T-helper 2 cell treated with Interferon-gamma antibody and Interleukin-4, amounts not matched to agents 100 ng/mL and 5 ng/mL, for 36 hours (primary cell): Measurements from ENCODE around the gene SIRT2. TPM values are rescaled to one million over a fixed set of nuclear protein-coding genes. Genes with fewer than 3 reads are reported as not detected.
"Not testable (repeated sequence)": the region's sequence is repeated elsewhere in the genome, so short reads cannot be mapped to it uniquely, and the experiment has no call there.

Experiments
- intact Hi-C: fragments of 100-400 bp; cut with micrococcal nuclease; formaldehyde crosslinking; loops from one replicate; pipeline ENCODE4 v1.15.1; 2023
- total RNA-seq: library from RNA; stranded (reverse); gene quantifications from 2 replicates; pipeline ENCODE4 v1.2.3, GENCODE V29; 2022

The SIRT2 gene
- total RNA-seq, 1 donor from 2014 or later: 42.2 TPM

- intact Hi-C loops: no loop called here
These were observed 798 bp upstream of the SIRT2 start for GRCh38 chr19:38900202-38900629.

DNA sequence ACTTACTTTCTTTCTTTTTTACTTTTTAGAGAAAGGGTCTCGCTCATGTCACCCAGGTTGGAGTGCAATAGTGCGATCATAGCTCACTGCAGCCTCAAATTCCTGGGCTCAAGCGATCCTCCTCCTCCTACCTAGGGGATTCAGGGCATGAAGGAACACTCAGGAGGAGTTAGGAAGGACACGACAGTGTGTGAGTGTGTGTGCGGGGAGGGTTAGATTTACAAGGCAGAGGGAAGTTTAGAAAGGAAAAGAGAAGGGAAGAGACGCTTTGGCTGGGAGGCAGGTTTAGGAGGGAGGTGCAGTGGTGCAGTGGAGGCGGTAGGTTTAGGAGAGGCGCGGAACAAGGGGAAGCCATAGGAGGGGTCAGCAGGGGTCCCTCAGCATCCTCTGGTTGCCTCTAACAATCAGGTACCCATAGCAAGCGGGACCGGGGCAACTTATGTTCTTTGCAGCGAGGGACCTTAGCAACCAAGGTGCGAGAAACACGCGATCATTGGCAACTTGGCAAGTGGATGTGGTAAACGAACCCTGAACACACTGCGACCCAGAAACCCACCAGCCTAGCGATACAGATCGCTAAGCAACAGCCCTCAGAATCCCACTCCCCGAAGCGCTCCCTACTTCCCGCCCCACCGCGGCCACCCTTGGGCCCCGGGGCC lies 501 bp downstream of the SIRT2 start:
- intact Hi-C loops: loop anchor here (1.0 to 2.0 kb wide), 7 partner anchors 21 to 496 kb away; partner anchors contain the start of genes ACTN4, ECH1, FAM98C and MRPS12

GRCh38 chr19:38894968-38895367 lies 4.5 kb downstream of the SIRT2 start:
- intact Hi-C loops: no loop called here

DNA sequence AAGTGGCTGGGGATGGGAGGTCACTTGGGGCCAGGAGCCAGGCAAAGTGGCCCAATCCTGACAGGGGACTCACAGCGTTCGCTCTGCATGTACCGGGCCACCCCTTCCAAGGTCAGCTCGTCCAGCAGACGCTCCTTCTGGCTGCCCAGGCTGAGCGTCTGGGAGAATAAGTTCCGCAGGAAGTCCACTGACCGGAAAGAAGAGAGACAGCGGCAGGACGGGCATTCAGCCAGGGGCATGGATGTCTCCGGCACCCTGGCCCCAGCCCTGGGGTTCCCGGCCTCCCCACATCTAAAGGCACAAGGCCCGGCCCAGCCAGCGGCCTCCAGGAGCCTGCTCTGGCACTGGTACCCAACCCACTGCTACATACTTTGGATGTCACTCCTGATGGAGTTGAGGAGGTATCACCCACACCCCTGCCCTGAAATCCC lies 6.1 kb downstream of the SIRT2 start:
- intact Hi-C loops: no loop called here

DNA sequence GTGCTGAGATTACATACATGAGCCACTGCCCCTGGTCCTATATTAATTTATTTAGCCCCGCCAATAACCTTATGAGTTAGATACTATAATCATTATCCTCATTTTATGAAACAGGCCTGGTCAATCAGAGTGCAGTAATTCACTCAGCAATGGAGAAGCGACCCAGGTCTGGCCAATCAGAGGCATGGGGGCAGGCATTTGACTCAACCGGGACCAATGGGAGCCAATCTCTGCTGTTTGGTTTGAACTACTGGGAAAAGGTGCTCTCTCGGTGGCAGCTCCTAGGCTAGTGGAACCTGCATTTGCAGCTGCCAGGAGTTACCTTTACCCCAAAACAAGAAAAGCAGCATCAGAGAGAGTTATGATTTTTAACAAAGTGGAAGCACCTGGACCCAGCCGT lies 6.6 kb downstream of the SIRT2 start:
- intact Hi-C loops: no loop called here

GRCh38 chr19:38891771-38892170 lies 7.6 kb downstream of the SIRT2 start:
- intact Hi-C loops: no loop called here

GRCh38 chr19:38890686-38891085 lies 8.7 kb downstream of the SIRT2 start:
- intact Hi-C loops: no loop called here

DNA sequence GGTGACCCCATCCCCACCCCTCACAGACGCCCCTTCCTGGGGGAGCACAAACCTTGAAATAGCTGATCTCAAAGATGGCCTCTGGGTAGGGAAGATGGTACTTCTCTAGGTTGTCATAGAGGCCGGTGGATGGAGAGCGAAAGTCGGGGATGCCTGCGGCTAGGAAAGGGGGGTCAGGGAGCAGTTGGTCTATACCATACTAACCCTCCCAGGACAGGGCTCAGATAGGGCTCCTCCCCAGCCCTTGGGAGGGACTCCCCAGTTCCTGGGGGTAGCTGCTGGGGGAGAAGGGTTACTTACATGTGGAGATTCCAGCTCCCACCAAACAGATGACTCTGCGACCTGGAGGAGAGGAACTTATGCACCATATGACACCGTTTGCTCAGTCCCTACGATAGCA lies 9.6 kb downstream of the SIRT2 start:
- intact Hi-C loops: no loop called here

- intact Hi-C loops: no loop called here
These were observed 10.5 kb downstream of the SIRT2 start for GRCh38 chr19:38888876-38889275.

DNA sequence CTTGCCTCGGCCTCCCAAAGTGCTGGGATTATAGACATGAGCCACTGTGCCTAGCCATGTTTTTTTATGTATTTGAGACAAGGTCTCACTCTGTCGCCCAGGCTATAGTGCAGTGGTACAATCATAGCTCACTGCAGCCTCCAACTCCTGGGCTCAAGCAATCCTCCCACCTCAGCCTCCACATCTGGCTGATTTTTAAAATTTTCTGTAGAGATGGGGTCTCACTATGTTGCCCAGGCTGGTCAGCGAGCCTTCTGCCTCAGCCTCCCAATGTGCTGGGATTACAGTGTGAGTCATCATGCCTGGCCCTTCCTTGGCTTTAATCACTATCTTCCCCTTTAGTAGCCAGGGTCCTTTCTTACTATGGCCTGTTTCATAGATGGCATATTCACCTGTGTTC lies 14.7 kb downstream of the SIRT2 start:
- intact Hi-C loops: not testable (repeated sequence)

GRCh38 chr19:38883286-38883685 lies 16.1 kb downstream of the SIRT2 start:
- intact Hi-C loops: no loop called here

- intact Hi-C loops: no loop called here
These were observed 18.4 kb downstream of the SIRT2 start for GRCh38 chr19:38880882-38881609.

DNA sequence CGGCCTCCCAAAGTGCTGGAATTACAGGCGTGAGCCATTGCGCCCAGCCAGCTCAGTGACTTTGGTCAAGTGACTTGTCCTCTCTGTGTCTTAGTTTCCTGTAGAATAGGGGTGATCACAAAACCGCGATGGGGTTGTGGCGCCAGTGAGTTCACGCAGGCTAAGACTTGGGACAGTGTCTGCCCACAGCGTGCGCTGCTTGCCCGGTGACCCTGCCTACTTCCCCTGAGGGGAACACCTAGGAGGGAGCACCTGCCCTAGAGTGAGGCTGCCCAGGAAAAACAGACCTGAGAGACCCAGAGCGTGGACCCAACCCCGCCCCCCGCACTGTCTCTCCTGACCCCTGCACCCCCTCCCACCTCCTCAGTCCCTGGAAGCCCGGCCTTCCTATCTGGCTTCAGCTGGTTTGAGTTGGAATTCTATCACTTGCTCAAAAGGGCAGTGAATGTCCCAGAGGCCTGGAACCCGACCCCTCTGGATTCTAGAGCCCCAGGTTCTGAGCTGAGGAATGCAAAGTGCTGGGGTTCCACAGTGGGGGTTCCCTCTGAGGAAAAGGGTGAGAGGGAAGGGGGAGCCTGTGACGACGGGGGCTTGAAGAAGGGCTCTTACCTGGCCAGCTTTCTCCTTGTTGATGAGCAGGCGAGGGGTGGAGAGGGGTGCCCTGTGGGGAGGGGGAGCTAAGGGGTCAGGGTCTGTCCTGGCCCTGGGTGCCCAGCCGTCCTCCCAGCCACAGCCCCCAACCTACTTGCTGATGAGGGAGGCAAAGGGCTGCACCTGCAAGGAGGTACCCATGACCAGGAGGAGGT lies 19.1 kb downstream of the SIRT2 start:
- intact Hi-C loops: no loop called here

DNA sequence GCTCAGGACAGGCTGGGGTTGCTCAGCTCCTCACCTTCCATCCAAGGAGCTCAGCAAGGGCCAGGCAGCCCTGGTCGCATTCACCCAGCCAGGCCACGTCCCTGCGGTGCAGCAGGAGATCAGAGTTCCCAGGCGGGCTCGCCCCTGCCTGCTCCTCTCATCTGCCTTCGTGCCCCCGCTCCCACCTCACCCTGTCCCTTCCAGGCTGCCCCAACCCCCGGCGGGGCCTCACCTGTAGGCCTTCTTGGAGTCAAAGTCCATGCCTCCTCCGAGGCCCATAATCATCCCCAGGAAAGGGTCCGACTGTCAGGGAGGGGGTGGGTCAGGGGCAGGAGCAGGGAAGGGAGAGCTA lies 20.0 kb downstream of the SIRT2 start:
- intact Hi-C loops: loop anchor here (2.0 kb wide), 2 partner anchors 47 to 51 kb away; partner anchors contain the start of genes MRPS12 and SARS2

DNA sequence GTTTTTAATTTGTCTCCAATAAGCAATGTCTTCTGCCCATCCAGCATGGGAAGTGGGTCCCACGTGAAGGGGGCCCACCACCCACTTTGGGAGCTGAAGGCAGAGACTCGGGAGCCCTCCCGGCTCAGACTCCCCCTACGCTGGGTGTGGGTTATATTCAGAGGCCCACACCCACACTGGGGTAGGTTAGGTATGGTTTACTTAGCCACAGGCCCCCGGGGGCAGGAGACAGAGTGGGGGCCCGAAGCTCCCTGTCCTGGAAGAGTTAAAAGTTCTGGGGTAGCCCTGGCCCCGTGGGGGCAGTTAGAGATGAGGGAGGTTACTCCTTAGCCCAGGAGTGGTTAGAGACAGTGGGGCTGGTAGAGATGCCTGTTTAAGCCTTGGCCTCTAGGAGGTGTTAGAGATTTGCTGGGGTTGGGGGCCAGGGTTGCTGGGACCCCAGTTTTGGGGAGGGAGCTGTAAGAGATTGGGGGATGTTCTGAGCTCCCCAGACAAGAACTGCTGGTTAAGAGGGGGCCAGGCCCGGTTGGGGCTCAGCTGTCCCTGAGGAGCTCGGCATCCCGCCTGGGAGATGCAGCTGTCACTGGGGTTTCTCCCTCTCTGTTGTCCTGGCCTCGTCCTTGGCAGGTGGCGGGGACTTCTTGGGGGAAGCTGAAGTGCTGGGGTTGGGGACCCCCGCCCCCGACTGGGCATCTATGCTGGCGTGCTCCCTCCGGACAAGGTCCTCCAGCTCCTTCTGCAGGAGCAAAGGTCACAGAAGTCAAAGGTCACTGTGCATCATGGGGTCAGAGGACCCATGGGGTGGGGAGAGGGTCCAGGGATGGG lies 20.6 kb downstream of the SIRT2 start:
- intact Hi-C loops: loop anchor here (1.0 to 2.0 kb wide), 4 partner anchors 21 to 52 kb away; partner anchors contain the start of genes MRPS12, NFKBIB, SARS2 and SIRT2

- intact Hi-C loops: loop anchor here (1.0 to 2.0 kb wide), 4 partner anchors 21 to 53 kb away; partner anchors contain the start of genes MRPS12, NFKBIB, SARS2 and SIRT2
These were observed 21.4 kb downstream of the SIRT2 start, which contains the start of gene RINL for GRCh38 chr19:38877781-38878574. Gene RINL (minus strand): TSS chr19:38878275. CDS start chr19:38876742, 1,533 bp downstream.

DNA sequence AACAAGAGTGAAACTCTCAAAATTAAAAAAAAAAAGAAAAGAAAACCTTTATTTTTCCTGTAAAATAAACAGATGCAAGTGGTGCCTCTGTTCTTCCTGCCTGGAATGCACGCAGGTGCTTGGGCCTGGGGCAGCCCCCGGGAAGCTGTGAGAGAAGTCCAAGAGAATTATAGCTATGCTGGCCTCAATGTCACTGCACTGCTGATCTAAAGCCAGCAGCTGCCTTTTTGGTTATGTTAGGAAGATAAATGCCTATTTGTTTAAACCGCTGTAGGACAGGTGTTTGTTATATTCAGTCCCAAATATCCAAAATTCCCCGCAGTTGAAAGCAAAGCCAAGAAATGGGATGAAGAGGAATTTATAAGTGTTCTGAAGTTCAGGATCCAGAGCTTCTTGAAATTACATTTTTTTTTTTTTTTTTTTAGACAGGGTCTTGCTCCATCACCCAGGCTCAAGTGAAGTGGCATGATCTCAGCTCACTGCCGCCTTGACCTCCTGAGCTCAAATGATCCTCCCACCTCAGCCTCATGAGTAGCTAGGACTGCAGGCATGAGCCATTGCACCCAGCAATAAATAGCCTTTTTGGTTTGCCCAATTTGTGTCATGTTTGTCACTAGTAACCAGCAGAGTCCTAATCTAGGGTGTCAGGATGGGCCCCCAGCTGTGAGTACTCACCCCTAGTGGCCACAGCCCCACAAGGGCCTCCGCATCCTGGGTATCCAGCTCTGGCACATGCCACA lies 23.6 kb downstream of the SIRT2 start:
- intact Hi-C loops: no loop called here

GRCh38 chr19:38873400-38873799 lies 26.0 kb downstream of the SIRT2 start:
- intact Hi-C loops: not testable (repeated sequence)

DNA sequence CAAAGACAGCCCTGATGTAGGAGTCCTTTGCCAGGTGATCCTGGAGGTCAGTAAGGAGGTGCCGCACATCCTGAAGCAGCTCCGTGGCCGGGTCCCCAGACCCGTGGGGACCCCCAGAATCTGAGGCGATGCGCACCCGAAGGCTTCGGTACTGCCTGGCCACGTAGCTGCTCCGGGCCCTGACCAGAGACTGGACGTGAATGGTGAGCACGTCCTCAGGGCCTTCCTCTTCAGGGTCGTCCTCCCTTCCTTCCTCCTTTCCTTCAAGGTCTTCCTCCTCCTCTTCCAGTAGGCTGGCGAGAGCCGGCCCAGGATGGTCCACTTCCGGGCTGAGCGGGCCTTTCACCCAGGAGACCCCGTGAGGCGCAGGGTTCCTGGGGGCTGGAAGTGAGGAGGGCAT lies 28.8 kb downstream of the SIRT2 start:
- intact Hi-C loops: loop anchor here (1.0 kb wide), 1 partner anchor 39 kb away; the partner anchor contains the start of gene ECH1
